ENCODE results near the gene AGO1. TPM values are rescaled to one million over a fixed set of nuclear protein-coding genes. Genes with fewer than 3 reads are reported as not detected.

The AGO1 gene
- total and polyA plus RNA-seq, 10 of the 15 experiments (the other 5 are each of a cell fraction or from before 2014, with no cell fraction given), result 1.8 to 24.0 (median 8.1) TPM

DNA sequence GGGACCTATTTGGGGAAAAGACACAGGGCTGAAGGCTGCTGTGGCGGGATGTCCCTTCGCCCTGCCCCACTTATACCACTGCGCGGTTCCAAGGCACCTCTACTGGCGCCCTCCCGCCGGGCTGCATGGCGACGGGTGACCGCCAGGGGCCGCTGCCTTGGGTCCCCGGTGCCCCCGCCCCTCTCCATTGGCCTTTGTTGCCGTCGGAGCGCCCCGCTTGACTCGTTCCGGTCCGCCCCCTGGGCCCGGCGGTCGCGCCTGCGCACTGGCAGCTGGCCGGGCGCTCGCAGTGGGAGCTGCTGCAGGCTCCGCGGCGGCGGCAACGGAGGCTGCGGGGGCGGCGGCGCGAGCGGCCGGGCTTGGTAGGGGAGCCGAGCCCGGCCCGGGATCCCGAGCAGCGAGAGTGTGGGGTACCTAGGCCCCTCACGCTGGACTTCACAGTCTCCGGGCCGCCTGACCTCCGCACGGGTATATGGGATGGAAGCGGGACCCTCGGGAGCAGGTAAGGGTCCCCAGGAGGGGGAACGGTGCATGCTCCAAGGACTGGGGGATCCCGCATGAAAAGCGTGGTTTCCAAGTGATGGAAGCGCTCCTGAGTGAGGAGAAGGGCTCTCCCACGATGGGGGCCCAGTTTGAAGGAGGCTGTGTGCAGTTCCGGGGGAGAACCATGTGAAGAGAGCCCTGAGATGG lies at the start of gene AGO1 (continued):
- no peak for TF ChIP-seq PRDM15 (CRISPR knock-in tag; IDR thresholded peaks at IDR 0.05)
- TF ChIP-seq CREB1 (IDR thresholded peaks at IDR 0.05; ENCODE audit: low read depth), result peak; percentile 62; the same call in 1 of the 2 replicates
- no peak for TF ChIP-seq MLLT1 (IDR thresholded peaks at IDR 0.05)
- TF ChIP-seq NR2F1 (conservative IDR thresholded peaks at IDR 0.05), result peak; percentile 78
- TF ChIP-seq SREBF1 (IDR thresholded peaks at IDR 0.05; ENCODE audit: low read length), result no peak
- peak; percentile 46 to 60; a peak in 3 of 4 replicates for TF ChIP-seq BHLHE40 (IDR thresholded peaks at IDR 0.05; ENCODE audit: borderline replicate concordance in 1 of 2, low read depth in 2 of 2, low read length in 1 of 2)
- TF ChIP-seq POLR2AphosphoS2 (IDR thresholded peaks at IDR 0.05; ENCODE audit: low read depth, low read length), result peak; percentile 72; the same call in 1 of the 2 replicates
- no peak for TF ChIP-seq SUZ12 (IDR thresholded peaks at IDR 0.05; ENCODE audit: unreplicated experiment)
- no peak for TF ChIP-seq SRF (IDR thresholded peaks at IDR 0.05; ENCODE audit: low read depth in 2 of 2, low read length in 2 of 2)
- TF ChIP-seq POU2F2 (IDR thresholded peaks at IDR 0.05; ENCODE audit: borderline replicate concordance, low read depth, low read length), result peak; percentile 67; the same call in 2 of the 3 replicates
- TF ChIP-seq TCF3 (IDR thresholded peaks at IDR 0.05; ENCODE audit: borderline replicate concordance, insufficient read depth, low read depth, low read length), result 0 out of 2 replicates have a peak, but pooled peaks have one; percentile 61
- no peak for TF ChIP-seq EZH2 (IDR thresholded peaks at IDR 0.05; ENCODE audit: borderline replicate concordance, control insufficient read depth, low read depth, low read length)
- TF ChIP-seq LARP7 (IDR thresholded peaks at IDR 0.05), result peak; percentile 42
- no peak for TF ChIP-seq ATF2 (IDR thresholded peaks at IDR 0.05; ENCODE audit: low read length)
- 0 out of 2 replicates have a peak, but pooled peaks have one; percentile 41 for TF ChIP-seq RUNX3 (IDR thresholded peaks at IDR 0.05; ENCODE audit: low read length)
- TF ChIP-seq FOS (IDR thresholded peaks at IDR 0.05; ENCODE audit: borderline replicate concordance, extremely low read depth, insufficient read length), result no peak
- peak; percentile 85; the same call in 1 of the 2 replicates for TF ChIP-seq PAX5 (IDR thresholded peaks at IDR 0.05; ENCODE audit: borderline replicate concordance, low read depth, low read length)
- TF ChIP-seq CHD4 (IDR thresholded peaks at IDR 0.05), result no peak
- peak; percentile 35; the same call in 1 of the 2 replicates for TF ChIP-seq NR2C1 (IDR thresholded peaks at IDR 0.05)
- no peak for TF ChIP-seq IRF4 (IDR thresholded peaks at IDR 0.05; ENCODE audit: low read depth, low read length)
- TF ChIP-seq MEF2A (IDR thresholded peaks at IDR 0.05; ENCODE audit: insufficient read depth, low read depth, low read length), result no peak
- no peak for TF ChIP-seq IRF3 (IDR thresholded peaks at IDR 0.05)
- no peak for TF ChIP-seq NR2C2 (IDR thresholded peaks at IDR 0.05; ENCODE audit: borderline replicate concordance, control insufficient read depth, insufficient read length, low read depth)
- no peak for TF ChIP-seq RBBP5 (conservative IDR thresholded peaks at IDR 0.05)
